NCI-H1694 treated with DMSO at 0.1 percent for 48 hours (cell line): ENCODE measurements around the gene NUDT8.
"Not testable (repeated sequence)": the region's sequence is repeated elsewhere in the genome, so short reads cannot be mapped to it uniquely, and the experiment has no call there.

Experiments
- DNase-seq: peaks from one replicate; lab custom pipeline; 2025; lab: John Stamatoyannopoulos, UW

The NUDT8 gene

DNA sequence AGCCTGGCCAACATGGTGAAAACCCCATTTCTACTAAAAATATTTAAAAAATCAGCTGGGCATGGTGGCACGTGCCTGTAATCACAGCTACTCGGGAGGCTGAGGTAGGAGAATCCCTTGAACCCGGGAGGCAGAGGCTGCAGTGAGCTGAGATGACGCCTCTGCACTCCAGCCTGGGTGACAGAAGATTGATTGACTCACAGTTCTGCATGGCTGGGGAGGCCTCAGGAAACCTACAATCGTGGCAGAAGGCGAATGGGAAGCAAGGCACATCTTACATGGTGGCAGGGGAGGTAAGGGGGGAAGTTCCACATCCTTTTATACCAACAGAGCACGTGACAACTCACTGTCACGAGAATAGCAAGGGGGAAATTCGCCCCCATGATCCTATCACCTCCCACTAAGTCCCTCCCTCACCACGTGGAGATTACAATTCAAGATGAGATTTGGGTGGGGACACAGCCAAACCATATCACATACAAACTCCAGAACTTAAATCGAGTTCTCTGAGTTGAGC, 40.8 kb downstream of the NUDT8 start:
- DNase-seq, result not testable (repeated sequence)

DNA sequence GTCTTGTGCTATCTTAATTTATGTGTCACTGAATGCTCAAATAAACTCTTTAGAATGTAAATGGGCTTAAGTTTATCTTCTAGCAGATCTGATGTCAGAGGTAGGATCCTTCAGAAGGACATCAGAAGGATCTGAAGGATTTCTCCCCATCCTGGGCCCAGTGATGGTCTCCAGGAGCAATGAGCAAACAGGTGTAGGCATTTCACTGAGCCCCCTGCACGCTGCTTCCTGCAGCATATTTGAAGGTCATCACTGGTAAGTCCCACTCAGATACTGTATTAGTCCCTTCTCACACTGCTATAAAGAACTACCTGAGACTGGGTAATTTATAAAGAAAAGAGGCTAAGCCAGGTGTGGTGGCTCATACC, 41.6 kb downstream of the NUDT8 start:
- DNase-seq, result no peak

DNA sequence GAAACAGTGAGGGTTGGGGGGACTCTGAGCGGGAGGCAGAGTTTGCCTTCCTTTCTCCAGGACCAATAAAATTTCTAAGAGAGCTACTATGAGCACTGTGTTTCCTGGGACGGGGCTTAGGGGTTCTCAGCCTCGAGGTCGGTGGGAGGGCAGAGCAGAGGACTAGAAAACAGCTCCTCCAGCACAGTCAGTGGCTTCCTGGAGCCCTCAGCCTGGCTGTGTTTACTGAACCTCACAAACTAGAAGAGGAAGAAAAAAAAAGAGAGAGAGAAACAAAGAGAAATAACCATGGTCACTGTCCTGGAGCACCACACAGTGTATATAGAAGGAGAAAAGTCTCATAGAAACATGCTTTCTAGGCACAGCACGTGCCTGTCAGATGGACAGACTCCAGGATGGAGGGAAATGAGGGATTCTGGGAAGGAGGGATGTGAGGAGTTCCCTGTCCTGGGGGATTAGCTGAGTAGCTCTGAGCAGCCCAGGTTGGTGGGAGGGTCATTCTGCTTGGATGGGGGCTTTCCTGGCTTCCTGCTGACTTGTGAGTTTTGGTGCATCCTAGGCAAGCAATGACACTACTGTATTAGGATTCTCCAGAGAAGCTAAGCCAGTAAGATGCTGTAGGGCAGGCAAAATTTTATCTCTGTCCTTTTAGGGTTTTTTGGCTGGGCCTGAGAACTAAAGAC, 43.0 kb downstream of the NUDT8 start:
- no peak for DNase-seq

DNA sequence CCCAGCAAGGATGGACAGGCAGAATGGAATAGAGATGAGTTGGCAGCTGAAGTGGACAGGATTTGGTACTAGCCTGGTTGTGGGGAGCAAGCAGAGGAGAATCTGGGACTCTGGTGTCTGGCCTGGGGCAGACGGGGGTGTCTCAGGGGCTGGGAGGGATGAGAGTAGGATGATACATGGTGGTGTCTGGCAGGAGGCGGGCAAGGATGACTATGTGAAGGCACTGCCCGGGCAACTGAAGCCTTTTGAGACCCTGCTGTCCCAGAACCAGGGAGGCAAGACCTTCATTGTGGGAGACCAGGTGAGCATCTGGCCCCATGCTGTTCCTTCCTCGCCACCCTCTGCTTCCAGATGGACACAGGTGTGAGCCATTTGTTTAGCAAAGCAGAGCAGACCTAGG, 43.8 kb downstream of the NUDT8 start:
- DNase-seq, result no peak

DNA sequence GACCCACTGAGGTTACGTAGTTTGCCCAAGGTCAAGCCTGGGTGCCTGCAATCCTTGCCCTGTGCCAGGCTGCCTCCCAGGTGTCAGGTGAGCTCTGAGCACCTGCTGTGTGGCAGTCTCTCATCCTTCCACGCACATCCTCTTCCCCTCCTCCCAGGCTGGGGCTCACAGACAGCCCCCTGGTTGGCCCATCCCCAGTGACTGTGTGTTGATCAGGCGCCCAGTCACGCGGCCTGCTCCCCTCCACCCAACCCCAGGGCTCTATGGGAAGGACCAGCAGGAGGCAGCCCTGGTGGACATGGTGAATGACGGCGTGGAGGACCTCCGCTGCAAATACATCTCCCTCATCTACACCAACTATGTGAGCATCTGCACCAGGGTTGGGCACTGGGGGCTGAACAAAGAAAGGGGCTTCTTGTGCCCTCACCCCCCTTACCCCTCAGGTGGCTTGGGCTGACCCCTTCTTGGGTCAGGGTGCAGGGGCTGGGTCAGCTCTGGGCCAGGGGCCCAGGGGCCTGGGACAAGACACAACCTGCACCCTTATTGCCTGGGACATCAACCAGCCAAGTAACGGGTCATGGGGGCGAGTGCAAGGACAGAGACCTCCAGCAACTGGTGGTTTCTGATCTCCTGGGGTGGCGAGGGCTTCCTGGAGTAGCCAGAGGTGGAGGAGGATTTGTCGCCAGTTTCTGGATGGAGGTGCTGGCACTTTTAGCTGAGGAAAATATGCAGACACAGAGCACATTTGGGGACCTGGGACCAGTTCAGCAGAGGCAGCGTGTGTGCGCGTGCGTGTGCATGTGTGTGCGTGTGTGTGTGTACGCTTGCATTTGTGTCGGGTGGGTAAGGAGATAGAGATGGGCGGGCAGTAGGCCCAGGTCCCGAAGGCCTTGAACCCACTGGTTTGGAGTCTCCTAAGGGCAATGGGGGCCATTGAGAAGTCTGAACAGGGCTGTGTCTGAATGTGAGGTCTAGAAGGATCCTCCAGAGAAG, 44.6 kb downstream of the NUDT8 start:
- no peak for DNase-seq

DNA sequence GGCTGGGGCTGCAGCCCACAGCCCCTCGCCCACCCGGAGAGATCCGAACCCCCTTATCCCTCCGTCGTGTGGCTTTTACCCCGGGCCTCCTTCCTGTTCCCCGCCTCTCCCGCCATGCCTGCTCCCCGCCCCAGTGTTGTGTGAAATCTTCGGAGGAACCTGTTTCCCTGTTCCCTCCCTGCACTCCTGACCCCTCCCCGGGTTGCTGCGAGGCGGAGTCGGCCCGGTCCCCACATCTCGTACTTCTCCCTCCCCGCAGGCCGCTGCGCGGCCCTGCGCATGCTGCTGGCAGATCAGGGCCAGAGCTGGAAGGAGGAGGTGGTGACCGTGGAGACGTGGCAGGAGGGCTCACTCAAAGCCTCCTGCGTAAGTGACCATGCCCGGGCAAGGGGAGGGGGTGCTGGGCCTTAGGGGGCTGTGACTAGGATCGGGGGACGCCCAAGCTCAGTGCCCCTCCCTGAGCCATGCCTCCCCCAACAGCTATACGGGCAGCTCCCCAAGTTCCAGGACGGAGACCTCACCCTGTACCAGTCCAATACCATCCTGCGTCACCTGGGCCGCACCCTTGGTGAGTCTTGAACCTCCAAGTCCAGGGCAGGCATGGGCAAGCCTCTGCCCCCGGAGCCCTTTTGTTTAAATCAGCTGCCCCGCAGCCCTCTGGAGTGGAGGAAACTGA, 45.4 kb downstream of the NUDT8 start:
- DNase-seq, result no peak

DNA sequence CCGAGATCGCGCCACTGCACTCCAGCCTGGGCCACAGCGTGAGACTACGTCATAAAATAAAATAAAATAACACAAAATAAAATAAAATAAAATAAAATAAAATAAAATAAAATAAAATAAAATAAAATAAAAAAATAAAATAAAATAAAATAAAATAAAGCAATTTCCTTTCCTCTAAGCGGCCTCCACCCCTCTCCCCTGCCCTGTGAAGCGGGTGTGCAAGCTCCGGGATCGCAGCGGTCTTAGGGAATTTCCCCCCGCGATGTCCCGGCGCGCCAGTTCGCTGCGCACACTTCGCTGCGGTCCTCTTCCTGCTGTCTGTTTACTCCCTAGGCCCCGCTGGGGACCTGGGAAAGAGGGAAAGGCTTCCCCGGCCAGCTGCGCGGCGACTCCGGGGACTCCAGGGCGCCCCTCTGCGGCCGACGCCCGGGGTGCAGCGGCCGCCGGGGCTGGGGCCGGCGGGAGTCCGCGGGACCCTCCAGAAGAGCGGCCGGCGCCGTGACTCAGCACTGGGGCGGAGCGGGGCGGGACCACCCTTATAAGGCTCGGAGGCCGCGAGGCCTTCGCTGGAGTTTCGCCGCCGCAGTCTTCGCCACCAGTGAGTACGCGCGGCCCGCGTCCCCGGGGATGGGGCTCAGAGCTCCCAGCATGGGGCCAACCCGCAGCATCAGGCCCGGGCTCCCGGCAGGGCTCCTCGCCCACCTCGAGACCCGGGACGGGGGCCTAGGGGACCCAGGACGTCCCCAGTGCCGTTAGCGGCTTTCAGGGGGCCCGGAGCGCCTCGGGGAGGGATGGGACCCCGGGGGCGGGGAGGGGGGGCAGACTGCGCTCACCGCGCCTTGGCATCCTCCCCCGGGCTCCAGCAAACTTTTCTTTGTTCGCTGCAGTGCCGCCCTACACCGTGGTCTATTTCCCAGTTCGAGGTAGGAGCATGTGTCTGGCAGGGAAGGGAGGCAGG, 46.2 kb downstream of the NUDT8 start, which contains the start of gene GSTP1:
Gene GSTP1 (plus strand): TSS at position 566 of the 958 bp plus-strand sequence. CDS start 32 bp downstream, at position 598.
- no peak for DNase-seq

DNA sequence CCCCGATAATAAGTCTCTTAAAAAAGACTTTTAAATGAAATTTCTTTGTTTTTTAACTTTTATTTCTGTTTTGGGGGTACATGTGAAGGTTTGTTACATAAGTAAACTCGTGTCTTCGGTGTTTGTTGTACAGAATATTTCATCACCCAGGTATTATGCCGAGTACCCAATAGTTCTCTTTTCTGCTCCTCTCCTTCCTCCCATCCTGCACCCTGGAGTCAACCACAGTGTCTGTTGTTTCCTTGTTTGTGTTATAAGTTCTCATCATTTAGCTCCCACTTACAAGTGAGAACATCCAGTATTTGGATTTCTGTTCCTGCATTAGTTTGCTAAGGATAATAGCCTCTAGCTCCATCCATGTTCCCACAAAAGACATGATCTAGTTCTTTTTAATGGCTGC, 47.7 kb downstream of the NUDT8 start:
- DNase-seq, result no peak

DNA sequence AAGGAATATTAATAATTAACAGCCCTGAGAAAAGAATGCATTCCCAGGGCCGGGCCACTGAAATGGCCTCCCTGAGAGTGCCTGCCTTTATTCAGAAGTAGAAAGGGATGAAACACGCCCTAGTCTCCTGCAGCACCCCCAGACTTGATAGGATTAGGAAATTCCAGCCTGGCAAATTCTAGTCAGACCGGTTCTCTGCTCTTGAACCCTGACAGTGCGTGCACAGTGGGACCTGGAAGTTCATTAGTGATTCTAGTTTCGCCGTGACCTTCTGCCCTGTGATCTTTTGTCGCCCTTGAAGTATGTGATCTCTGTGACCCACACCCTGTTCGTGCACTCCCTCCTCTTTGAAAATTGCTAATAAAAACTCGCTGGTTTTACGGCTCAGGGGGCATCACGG, 48.3 kb downstream of the NUDT8 start:
- DNase-seq, result no peak

DNA sequence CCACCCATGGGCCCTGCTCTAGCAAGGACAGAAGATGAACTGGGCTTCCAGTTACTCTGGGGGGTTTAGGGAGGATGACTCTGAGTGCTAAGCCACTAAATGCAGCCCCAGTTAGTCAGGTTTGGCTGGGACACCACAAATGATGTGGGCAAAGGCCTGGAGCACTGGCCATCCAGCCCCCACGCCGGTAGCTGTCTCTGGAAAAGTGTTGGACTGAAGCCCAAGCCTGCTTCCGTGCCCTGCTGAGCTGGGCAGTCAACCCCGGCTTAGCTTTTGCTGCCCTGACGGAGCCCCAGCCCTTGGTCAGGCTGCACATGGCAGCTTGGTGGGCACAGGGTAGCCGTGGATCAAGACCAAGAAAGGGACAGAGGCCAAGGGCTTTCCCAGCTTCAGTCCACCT, 51.8 kb downstream of the NUDT8 start:
- no peak for DNase-seq
